ENCODE measurements around the gene CCL27. TPM values are rescaled to one million over a fixed set of nuclear protein-coding genes. Genes with fewer than 3 reads are reported as not detected.

Gene CCL27
- total and polyA plus RNA-seq, 2 of the 8 experiments (the other 6 are each of a cell fraction or from before 2014, with no cell fraction given): 0.42 TPM; not detected in 1

- TF ChIP-seq CHD7 (IDR thresholded peaks at IDR 0.05; ENCODE audit: insufficient replicate concordance, low read length) (no peak), CBX5 (IDR thresholded peaks at IDR 0.05; ENCODE audit: low read depth, low read length) (no peak), RAD21 (IDR thresholded peaks at IDR 0.05 in 1 of 2, conservative IDR thresholded peaks at IDR 0.05 in 1 of 2; ENCODE audit: low read depth in 2 of 2, low read length in 2 of 2) (no peak), TBP (IDR thresholded peaks at IDR 0.05; ENCODE audit: low read depth, low read length) (no peak)
- TF ChIP-seq, protein P1, sequence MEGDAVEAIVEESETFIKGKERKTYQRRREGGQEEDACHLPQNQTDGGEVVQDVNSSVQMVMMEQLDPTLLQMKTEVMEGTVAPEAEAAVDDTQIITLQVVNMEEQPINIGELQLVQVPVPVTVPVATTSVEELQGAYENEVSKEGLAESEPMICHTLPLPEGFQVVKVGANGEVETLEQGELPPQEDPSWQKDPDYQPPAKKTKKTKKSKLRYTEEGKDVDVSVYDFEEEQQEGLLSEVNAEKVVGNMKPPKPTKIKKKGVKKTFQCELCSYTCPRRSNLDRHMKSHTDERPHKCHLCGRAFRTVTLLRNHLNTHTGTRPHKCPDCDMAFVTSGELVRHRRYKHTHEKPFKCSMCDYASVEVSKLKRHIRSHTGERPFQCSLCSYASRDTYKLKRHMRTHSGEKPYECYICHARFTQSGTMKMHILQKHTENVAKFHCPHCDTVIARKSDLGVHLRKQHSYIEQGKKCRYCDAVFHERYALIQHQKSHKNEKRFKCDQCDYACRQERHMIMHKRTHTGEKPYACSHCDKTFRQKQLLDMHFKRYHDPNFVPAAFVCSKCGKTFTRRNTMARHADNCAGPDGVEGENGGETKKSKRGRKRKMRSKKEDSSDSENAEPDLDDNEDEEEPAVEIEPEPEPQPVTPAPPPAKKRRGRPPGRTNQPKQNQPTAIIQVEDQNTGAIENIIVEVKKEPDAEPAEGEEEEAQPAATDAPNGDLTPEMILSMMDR (IDR thresholded peaks at IDR 0.05; ENCODE audit: control extremely low read depth in 1 of 3, insufficient read depth in 1 of 3, low read depth in 1 of 3, low read length in 3 of 3): no peak
- TF ChIP-seq, protein P2, sequence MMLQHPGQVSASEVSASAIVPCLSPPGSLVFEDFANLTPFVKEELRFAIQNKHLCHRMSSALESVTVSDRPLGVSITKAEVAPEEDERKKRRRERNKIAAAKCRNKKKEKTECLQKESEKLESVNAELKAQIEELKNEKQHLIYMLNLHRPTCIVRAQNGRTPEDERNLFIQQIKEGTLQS (IDR thresholded peaks at IDR 0.05; ENCODE audit: insufficient read depth, low read depth, low read length): no peak
Measured at GRCh38 chr9:34674440-34674839, 12.0 kb upstream of the CCL27 start (continued).

Data from H1 (cell line).